Parathyroid adenoma (tissue), 2 donors: ENCODE data around the gene CREBZF.

Experiments used
- H2AFZ ChIP-seq: fragments of 300-600 bp; sonication (generic); one replicate; pipeline ENCODE4 v1.7.0; 2017; ENCODE audit warnings: antibody characterized with exemption, mild to moderate bottlenecking
- H3K27ac ChIP-seq: fragments of 300-600 bp; sonication (generic); one replicate; pipeline ENCODE4 v1.7.0; 2017
- H3K27me3 ChIP-seq: fragments of 300-600 bp; sonication (generic); one replicate; pipeline ENCODE4 v1.7.0; 2017; ENCODE audit warnings: low read length; ENCODE audit not compliant: control insufficient read depth, insufficient read depth
- H3K36me3 ChIP-seq: fragments of 300-600 bp; sonication (generic); one replicate; pipeline ENCODE4 v1.7.0; 2017; ENCODE audit warnings: low read length; ENCODE audit not compliant: control insufficient read depth, insufficient read depth
- H3K4me1 ChIP-seq: fragments of 300-600 bp; sonication (generic); one replicate; pipeline ENCODE4 v1.7.0; 2017; ENCODE audit warnings: control low read depth
- H3K4me2 ChIP-seq: fragments of 300-600 bp; sonication (generic); one replicate; pipeline ENCODE4 v1.7.0; 2017; ENCODE audit warnings: low read length
- H3K4me3 ChIP-seq: fragments of 300-600 bp; sonication (generic); one replicate; pipeline ENCODE4 v1.7.0; 2017; ENCODE audit warnings: low read depth, low read length
- H3K79me2 ChIP-seq: fragments of 300-600 bp; sonication (generic); one replicate; pipeline ENCODE4 v1.7.0; 2017; ENCODE audit warnings: control low read depth
- H3K9ac ChIP-seq: fragments of 300-600 bp; sonication (generic); one replicate; pipeline ENCODE4 v1.7.0; 2017; ENCODE audit warnings: mild to moderate bottlenecking
- H3K9me3 ChIP-seq: fragments of 300-600 bp; sonication (generic); one replicate; pipeline ENCODE4 v1.7.0; 2017; ENCODE audit warnings: low read length; ENCODE audit not compliant: control insufficient read depth
- CTCF ChIP-seq: fragments of 300-600 bp; sonication (generic); IDR thresholded peaks from one replicate; pipeline ENCODE4 v1.7.0; 2017; ENCODE audit warnings: antibody characterized with exemption, mild to moderate bottlenecking
- donor health status: primary hyperparathyroidism.

CREBZF gene

GRCh38 chr11:85705800-85706199 is 40.9 kb upstream of the CREBZF start:
- no peak for TF ChIP-seq CTCF
- Histone ChIP-seq H3K27me3 (no peaks in the 10 kb centered on the region), H3K9ac (no peak overlapping the region), H3K4me1 (no peaks in the 10 kb centered on the region), H3K4me2 (no peak overlapping the region), H3K79me2 (no peaks in the 10 kb centered on the region), H3K36me3 (no peaks in the 10 kb centered on the region), H3K4me3 (no peak overlapping the region), H3K27ac (no peak overlapping the region), H2AFZ (no peak overlapping the region), H3K9me3 (no peaks in the 10 kb centered on the region)

GRCh38 chr11:85704967-85705366 is 40.0 kb upstream of the CREBZF start:
- no peak overlapping the region for H3K9ac ChIP-seq
- no peaks in the 10 kb centered on the region for H3K27me3 ChIP-seq
- H3K79me2 ChIP-seq = no peaks in the 10 kb centered on the region
- no peaks in the 10 kb centered on the region for H3K9me3 ChIP-seq
- no peak for TF ChIP-seq CTCF
- H3K4me1 ChIP-seq = no peaks in the 10 kb centered on the region
- H2AFZ ChIP-seq = no peak overlapping the region
- no peaks in the 10 kb centered on the region for H3K36me3 ChIP-seq
- H3K4me2 ChIP-seq = no peak overlapping the region
- H3K27ac ChIP-seq = no peak overlapping the region
- no peak overlapping the region for H3K4me3 ChIP-seq

- no peaks in the 10 kb centered on the region for H3K4me1 ChIP-seq
- H3K79me2 ChIP-seq = no peaks in the 10 kb centered on the region
- no peaks in the 10 kb centered on the region for H3K9me3 ChIP-seq
- H3K27me3 ChIP-seq = no peaks in the 10 kb centered on the region
- H3K9ac ChIP-seq = no peak overlapping the region
- no peak overlapping the region for H2AFZ ChIP-seq
- no peak for TF ChIP-seq CTCF
- H3K4me2 ChIP-seq = no peak overlapping the region
- H3K27ac ChIP-seq = no peak overlapping the region
- H3K4me3 ChIP-seq = no peak overlapping the region
- H3K36me3 ChIP-seq = no peaks in the 10 kb centered on the region
Observed at GRCh38 chr11:85699957-85700741, 35.2 kb upstream of the CREBZF start.

- Histone ChIP-seq H3K79me2 (no peaks in the 10 kb centered on the region), H2AFZ (no peak overlapping the region), H3K27ac (no peak overlapping the region), H3K9me3 (no peaks in the 10 kb centered on the region), H3K27me3 (no peaks in the 10 kb centered on the region), H3K4me2 (no peak overlapping the region), H3K36me3 (no peaks in the 10 kb centered on the region), H3K4me1 (no peaks in the 10 kb centered on the region), H3K9ac (no peak overlapping the region), H3K4me3 (no peak overlapping the region)
- no peak for TF ChIP-seq CTCF
Observed at GRCh38 chr11:85698195-85698594, 33.3 kb upstream of the CREBZF start.

- Histone ChIP-seq H3K4me2 (no peak overlapping the region), H3K36me3 (no peaks in the 10 kb centered on the region), H3K79me2 (no peaks in the 10 kb centered on the region), H3K9me3 (no peaks in the 10 kb centered on the region), H3K27me3 (no peaks in the 10 kb centered on the region), H3K27ac (no peak overlapping the region), H2AFZ (no peak overlapping the region), H3K4me3 (no peak overlapping the region), H3K4me1 (no peaks in the 10 kb centered on the region), H3K9ac (no peak overlapping the region)
- TF ChIP-seq CTCF = no peak
Observed at GRCh38 chr11:85697747-85698146, 32.8 kb upstream of the CREBZF start.
